ENCODE data around the gene ABLIM2. TPM values are rescaled to one million over a fixed set of nuclear protein-coding genes. Genes with fewer than 3 reads are reported as not detected.

The ABLIM2 gene
- polyA plus RNA-seq, 3 donors = 0.21 TPM; not detected in 2

DNA sequence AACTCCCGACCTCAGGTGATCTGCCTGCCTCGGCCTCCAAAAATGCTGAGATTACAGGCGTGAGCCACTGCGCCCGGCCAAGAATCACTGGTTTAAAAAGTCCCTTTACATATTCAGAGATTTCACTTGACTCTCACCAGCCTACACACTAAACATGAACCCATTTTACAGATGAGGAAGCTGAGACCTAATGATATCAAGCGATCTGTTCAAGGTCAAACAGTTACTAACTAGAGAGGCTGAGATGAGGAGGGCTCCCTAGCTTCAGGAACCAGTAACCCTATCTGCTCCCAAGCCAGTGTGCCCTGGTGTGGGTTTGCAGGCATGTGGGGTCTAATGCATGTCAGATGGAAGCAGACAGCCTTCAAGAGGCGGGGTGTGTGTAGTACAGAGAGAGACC is 159.3 kb downstream of the ABLIM2 start:
- H3K27ac Mint-ChIP-seq = peak overlapping the region in 1 of 7 donors; percentile 36
- no peak overlapping the region for H2AFZ ChIP-seq (ENCODE audit: insufficient read depth, low read depth, low read length, poor library complexity, severe bottlenecking)
- no peak overlapping the region for H3K4me3 ChIP-seq (replicated peaks in 1 of 3; ENCODE audit: low read depth in 2 of 3, low read length in 3 of 3)
- WGBS (ENCODE audit: insufficient coverage) = 94% methylated on average over 5 of the region's 7 CpGs
- peaks cover 6 to 10% (median 9%) of the 10 kb centered on the region in 3 donors for H3K27me3 Mint-ChIP-seq (ENCODE audit: low read depth in 3 of 3)
- no peaks in the 10 kb centered on the region for H3K4me1 ChIP-seq (ENCODE audit: control insufficient read depth in 1 of 2, insufficient read depth in 2 of 2, low read length in 2 of 2)
- H3K36me3 ChIP-seq (replicated peaks in 1 of 2; ENCODE audit: control insufficient read depth in 1 of 2, insufficient read depth in 2 of 2, low read length in 2 of 2) = no peaks in the 10 kb centered on the region
- no peak overlapping the region for H3K4me3 Mint-ChIP-seq
- H4K20me1 ChIP-seq (ENCODE audit: insufficient read depth, low read length) = no peaks in the 10 kb centered on the region
- H3K27ac ChIP-seq (ENCODE audit: low read depth in 1 of 2, low read length in 2 of 2) = no peak overlapping the region
- intact Hi-C loops (cut with micrococcal nuclease) = no loop called here
- DNase-seq = no peak
- no peaks in the 10 kb centered on the region for H3K9me3 ChIP-seq (replicated peaks in 1 of 2; ENCODE audit: control insufficient read depth in 1 of 2, insufficient read depth in 1 of 2, low read length in 2 of 2)
- peaks cover 0 to 4% (median 0%) of the 10 kb centered on the region in 7 donors for H3K9me3 Mint-ChIP-seq
- no peak overlapping the region for H3K9ac ChIP-seq (ENCODE audit: insufficient read depth, low read length, poor library complexity, severe bottlenecking)
- no peaks in the 10 kb centered on the region for H3K27me3 ChIP-seq (ENCODE audit: control insufficient read depth in 2 of 2, insufficient read depth in 2 of 2, low read length in 2 of 2)
- no peaks in the 10 kb centered on the region for H3K36me3 Mint-ChIP-seq
- H3K79me2 ChIP-seq (ENCODE audit: insufficient read depth, low read length) = no peaks in the 10 kb centered on the region
- H3K4me1 Mint-ChIP-seq = no peaks in the 10 kb centered on the region
- TF ChIP-seq, protein P1, sequence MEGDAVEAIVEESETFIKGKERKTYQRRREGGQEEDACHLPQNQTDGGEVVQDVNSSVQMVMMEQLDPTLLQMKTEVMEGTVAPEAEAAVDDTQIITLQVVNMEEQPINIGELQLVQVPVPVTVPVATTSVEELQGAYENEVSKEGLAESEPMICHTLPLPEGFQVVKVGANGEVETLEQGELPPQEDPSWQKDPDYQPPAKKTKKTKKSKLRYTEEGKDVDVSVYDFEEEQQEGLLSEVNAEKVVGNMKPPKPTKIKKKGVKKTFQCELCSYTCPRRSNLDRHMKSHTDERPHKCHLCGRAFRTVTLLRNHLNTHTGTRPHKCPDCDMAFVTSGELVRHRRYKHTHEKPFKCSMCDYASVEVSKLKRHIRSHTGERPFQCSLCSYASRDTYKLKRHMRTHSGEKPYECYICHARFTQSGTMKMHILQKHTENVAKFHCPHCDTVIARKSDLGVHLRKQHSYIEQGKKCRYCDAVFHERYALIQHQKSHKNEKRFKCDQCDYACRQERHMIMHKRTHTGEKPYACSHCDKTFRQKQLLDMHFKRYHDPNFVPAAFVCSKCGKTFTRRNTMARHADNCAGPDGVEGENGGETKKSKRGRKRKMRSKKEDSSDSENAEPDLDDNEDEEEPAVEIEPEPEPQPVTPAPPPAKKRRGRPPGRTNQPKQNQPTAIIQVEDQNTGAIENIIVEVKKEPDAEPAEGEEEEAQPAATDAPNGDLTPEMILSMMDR (IDR thresholded peaks at IDR 0.05) = no peak
- H3K4me2 ChIP-seq (replicated peaks; ENCODE audit: extremely low read depth, low read length, poor library complexity, severe bottlenecking) = no peak overlapping the region

DNA sequence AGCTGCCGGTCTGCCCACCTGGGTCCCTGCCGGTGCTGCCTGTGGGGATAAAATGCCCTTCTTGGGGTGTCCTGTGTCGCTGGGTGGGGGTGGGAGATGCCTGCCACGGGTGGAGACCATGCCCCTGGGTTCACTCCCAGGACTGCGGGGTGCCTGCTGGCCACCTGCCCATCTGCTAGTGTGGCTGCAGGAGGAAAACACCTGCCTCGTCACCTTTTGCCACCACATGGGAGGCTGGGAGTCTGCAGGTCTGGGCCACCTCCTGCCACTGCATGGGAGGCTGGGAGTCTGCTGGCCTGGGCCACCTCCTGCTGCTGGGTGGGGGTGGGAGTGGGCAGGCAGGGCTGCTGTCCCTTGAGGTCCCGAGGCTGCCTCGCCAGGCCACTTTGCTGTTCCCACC is 160.2 kb downstream of the ABLIM2 start:
- H3K4me1 Mint-ChIP-seq = no peaks in the 10 kb centered on the region
- 92% methylated on average over 8 of the region's 8 CpGs for WGBS (ENCODE audit: insufficient coverage)

More for the DNA sequence above, 160.2 kb downstream of the ABLIM2 start:
- Mint-ChIP-seq H3K27me3 (ENCODE audit: low read depth in 3 of 3) (peaks cover 3 to 9% (median 8%) of the 10 kb centered on the region in 3 donors), H3K4me3 (no peak overlapping the region), H3K9me3 (peaks cover 0 to 4% (median 0%) of the 10 kb centered on the region in 7 donors), H3K27ac (no peak overlapping the region), H3K36me3 (no peaks in the 10 kb centered on the region)
- Histone ChIP-seq H3K36me3 (replicated peaks in 1 of 2; ENCODE audit: control insufficient read depth in 1 of 2, insufficient read depth in 2 of 2, low read length in 2 of 2) (no peaks in the 10 kb centered on the region), H3K79me2 (ENCODE audit: insufficient read depth, low read length) (no peaks in the 10 kb centered on the region), H3K9ac (ENCODE audit: insufficient read depth, low read length, poor library complexity, severe bottlenecking) (no peak overlapping the region), H2AFZ (ENCODE audit: insufficient read depth, low read depth, low read length, poor library complexity, severe bottlenecking) (no peak overlapping the region), H3K4me3 (replicated peaks in 1 of 3; ENCODE audit: low read depth in 2 of 3, low read length in 3 of 3) (no peak overlapping the region), H3K27me3 (ENCODE audit: control insufficient read depth in 2 of 2, insufficient read depth in 2 of 2, low read length in 2 of 2) (no peaks in the 10 kb centered on the region), H3K4me1 (ENCODE audit: control insufficient read depth in 1 of 2, insufficient read depth in 2 of 2, low read length in 2 of 2) (no peaks in the 10 kb centered on the region), H4K20me1 (ENCODE audit: insufficient read depth, low read length) (no peaks in the 10 kb centered on the region), H3K9me3 (replicated peaks in 1 of 2; ENCODE audit: control insufficient read depth in 1 of 2, insufficient read depth in 1 of 2, low read length in 2 of 2) (no peaks in the 10 kb centered on the region), H3K27ac (ENCODE audit: low read depth in 1 of 2, low read length in 2 of 2) (no peak overlapping the region), H3K4me2 (replicated peaks; ENCODE audit: extremely low read depth, low read length, poor library complexity, severe bottlenecking) (no peak overlapping the region)
- intact Hi-C loops (cut with micrococcal nuclease) = no loop called here
- TF ChIP-seq, protein P1 (IDR thresholded peaks at IDR 0.05) = no peak
- DNase-seq = no peak
